HepG2 (cell line): ENCODE data around the gene NFE2L1. TPM values are rescaled to one million over a fixed set of nuclear protein-coding genes. Genes with fewer than 3 reads are reported as not detected.

Experiments used
- FOXP4 ChIP-seq: sonication (generic); formaldehyde crosslinking; IDR thresholded peaks from 2 replicates; pipeline ENCODE4 v1.4.0; 2020; ENCODE audit warnings: missing genetic modification reagents
- HINFP ChIP-seq: sonication (generic); formaldehyde crosslinking; IDR thresholded peaks from 2 replicates; pipeline ENCODE4 v1.4.0; 2020; ENCODE audit warnings: low read depth, mild to moderate bottlenecking, missing genetic modification reagents
- MATR3 ChIP-seq: sonication (generic); formaldehyde crosslinking; IDR thresholded peaks from 2 replicates; pipeline ENCODE4 v1.4.0; 2020; ENCODE audit warnings: missing genetic modification reagents
- MTA1 ChIP-seq: sonication (generic); formaldehyde crosslinking; IDR thresholded peaks from 2 replicates; pipeline ENCODE4 v1.4.0; 2020; ENCODE audit warnings: missing genetic modification reagents, mild to moderate bottlenecking, borderline replicate concordance
- NCOA2 ChIP-seq: sonication (generic); formaldehyde crosslinking; IDR thresholded peaks from 2 replicates; pipeline ENCODE4 v1.8.0; 2022; ENCODE audit warnings: inconsistent platforms
- NFRKB ChIP-seq: fragments of 450-650 bp; IDR thresholded peaks from 2 replicates; pipeline ENCODE4 v1.6.1; 2017
- RARA ChIP-seq: IDR thresholded peaks from 2 replicates; pipeline ENCODE4 v1.6.1; 2016; ENCODE audit warnings: missing genetic modification reagents, missing compliant biosample characterization
- RFX5 ChIP-seq: IDR thresholded peaks from 2 replicates; pipeline ENCODE4 v1.6.1; 2011; ENCODE audit warnings: low read depth, low read length, improper control_type of control experiment
- TOE1 ChIP-seq: sonication (generic); formaldehyde crosslinking; IDR thresholded peaks from 2 replicates; pipeline ENCODE4 v1.4.0; 2020; ENCODE audit warnings: mild to moderate bottlenecking, missing genetic modification reagents
- ZFY ChIP-seq: sonication (generic); formaldehyde crosslinking; IDR thresholded peaks from 2 replicates; pipeline ENCODE4 v1.4.0; 2020; ENCODE audit warnings: missing genetic modification reagents
- ZNF510 ChIP-seq: sonication (generic); formaldehyde crosslinking; IDR thresholded peaks from 2 replicates; pipeline ENCODE4 v1.4.0; 2020; ENCODE audit warnings: low read depth, mild to moderate bottlenecking, missing genetic modification reagents
- ZNF558 ChIP-seq: sonication (generic); formaldehyde crosslinking; IDR thresholded peaks from 2 replicates; pipeline ENCODE4 v1.9.0; 2022; ENCODE audit warnings: mild to moderate bottlenecking, missing genetic modification reagents, borderline replicate concordance
- ZNF574 ChIP-seq: sonication (generic); formaldehyde crosslinking; IDR thresholded peaks from 2 replicates; pipeline ENCODE4 v1.4.0; 2020; ENCODE audit warnings: missing genetic modification reagents
- ZNF598 ChIP-seq: sonication (generic); formaldehyde crosslinking; IDR thresholded peaks from 2 replicates; pipeline ENCODE4 v1.5.1; 2020; ENCODE audit warnings: mild to moderate bottlenecking, missing genetic modification reagents, borderline replicate concordance
- ZNF674 ChIP-seq: sonication (generic); formaldehyde crosslinking; IDR thresholded peaks from 2 replicates; pipeline ENCODE4 v1.5.0; 2020; ENCODE audit warnings: low read depth, mild to moderate bottlenecking, missing genetic modification reagents
- polyA plus RNA-seq, 8 experiments: library from polyadenylated mRNA; depleted of rRNA in 3 of 8; stranded (reverse) in 7 of 8; unstranded in 1 of 8; fragments of >200 nt; fragmentation: Illumina TruSeq in 4 of 8; extraction: Trizol in 4 of 8; gene quantifications; 2 replicates each; pipeline versions ENCODE4 v1.2.1 to v1.2.3, GENCODE V29; 2011 to 2016; ENCODE audit warnings: low read depth in 4 of 8, missing spikeins in 1 of 8, mixed read lengths in 1 of 8; ENCODE audit not compliant: insufficient read depth in 1 of 8
- total RNA-seq, 5 experiments: library from RNA; depleted of rRNA; stranded (reverse); fragments of >200 nt; fragmentation: Illumina TruSeq; extraction: Trizol; gene quantifications; 2 replicates each; pipeline ENCODE4 v1.2.3, GENCODE V29; 2016; ENCODE audit warnings: low read depth in 1 of 5
- TF ChIP-seq, protein P1 (sequence below), 2 experiments: sonication (generic) in 1 of 2; formaldehyde crosslinking in 1 of 2; IDR thresholded peaks; 2 replicates each; pipeline versions ENCODE4 v1.4.0 to v1.6.1; 2018 to 2020; ENCODE audit warnings: missing genetic modification reagents in 2 of 2, borderline replicate concordance in 1 of 2, low read depth in 1 of 2, mild to moderate bottlenecking in 1 of 2, missing biosample characterization in 1 of 2
- TF ChIP-seq, protein P2 (sequence below): IDR thresholded peaks from 2 replicates; pipeline ENCODE4 v1.6.1; 2018; ENCODE audit warnings: missing genetic modification reagents, mild to moderate bottlenecking, missing compliant biosample characterization
- TF ChIP-seq, protein P3 (sequence below): sonication (generic); formaldehyde crosslinking; IDR thresholded peaks from 2 replicates; pipeline ENCODE4 v1.4.0; 2020; ENCODE audit warnings: mild to moderate bottlenecking, missing genetic modification reagents

Gene NFE2L1
- total and polyA plus RNA-seq, 2 of the 13 experiments (the other 11 are each of a cell fraction or from before 2014, with no cell fraction given), result 67.0 to 234 TPM

GRCh38 chr17:48107137-48108055, 59.2 kb downstream of the NFE2L1 start, which contains the start of gene SNX11 (continued):
- TF ChIP-seq FOXP4 (CRISPR knock-in tag) (no peak), MTA1 (peak; percentile 76; the same call in 1 of the 2 replicates), TOE1 (CRISPR knock-in tag) (no peak), ZNF558 (peak; percentile 86; the same call in 1 of the 2 replicates), RARA (peak; percentile 20; the same call in 1 of the 2 replicates), ZNF674 (CRISPR knock-in tag) (0 out of 2 replicates have a peak, but pooled peaks have one; percentile 64), RFX5 (peak; percentile 77; the same call in 1 of the 2 replicates), ZNF598 (CRISPR knock-in tag) (peak; percentile 84; the same call in 1 of the 2 replicates), HINFP (CRISPR knock-in tag) (no peak; the same call in 1 of the 2 replicates), MATR3 (no peak), ZNF574 (CRISPR knock-in tag) (peak; percentile 89), ZFY (CRISPR knock-in tag) (peak; percentile 73), NCOA2 (CRISPR knock-in tag) (no peak; the same call in 1 of the 2 replicates), NFRKB (no peak), ZNF510 (peak; percentile 19; the same call in 1 of the 2 replicates)
- TF ChIP-seq, protein P1, sequence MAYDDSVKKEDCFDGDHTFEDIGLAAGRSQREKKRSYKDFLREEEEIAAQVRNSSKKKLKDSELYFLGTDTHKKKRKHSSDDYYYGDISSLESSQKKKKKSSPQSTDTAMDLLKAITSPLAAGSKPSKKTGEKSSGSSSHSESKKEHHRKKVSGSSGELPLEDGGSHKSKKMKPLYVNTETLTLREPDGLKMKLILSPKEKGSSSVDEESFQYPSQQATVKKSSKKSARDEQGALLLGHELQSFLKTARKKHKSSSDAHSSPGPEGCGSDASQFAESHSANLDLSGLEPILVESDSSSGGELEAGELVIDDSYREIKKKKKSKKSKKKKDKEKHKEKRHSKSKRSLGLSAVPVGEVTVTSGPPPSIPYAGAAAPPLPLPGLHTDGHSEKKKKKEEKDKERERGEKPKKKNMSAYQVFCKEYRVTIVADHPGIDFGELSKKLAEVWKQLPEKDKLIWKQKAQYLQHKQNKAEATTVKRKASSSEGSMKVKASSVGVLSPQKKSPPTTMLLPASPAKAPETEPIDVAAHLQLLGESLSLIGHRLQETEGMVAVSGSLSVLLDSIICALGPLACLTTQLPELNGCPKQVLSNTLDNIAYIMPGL (CRISPR knock-in tag; IDR thresholded peaks at IDR 0.05; ENCODE audit: borderline replicate concordance in 1 of 2, low read depth in 1 of 2), result peak; percentile 78 to 83; a peak in 2 of 4 replicates
- TF ChIP-seq, protein P2, sequence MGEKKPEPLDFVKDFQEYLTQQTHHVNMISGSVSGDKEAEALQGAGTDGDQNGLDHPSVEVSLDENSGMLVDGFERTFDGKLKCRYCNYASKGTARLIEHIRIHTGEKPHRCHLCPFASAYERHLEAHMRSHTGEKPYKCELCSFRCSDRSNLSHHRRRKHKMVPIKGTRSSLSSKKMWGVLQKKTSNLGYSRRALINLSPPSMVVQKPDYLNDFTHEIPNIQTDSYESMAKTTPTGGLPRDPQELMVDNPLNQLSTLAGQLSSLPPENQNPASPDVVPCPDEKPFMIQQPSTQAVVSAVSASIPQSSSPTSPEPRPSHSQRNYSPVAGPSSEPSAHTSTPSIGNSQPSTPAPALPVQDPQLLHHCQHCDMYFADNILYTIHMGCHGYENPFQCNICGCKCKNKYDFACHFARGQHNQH (CRISPR knock-in tag), result peak; percentile 58; the same call in 1 of the 2 replicates
- TF ChIP-seq, protein P3, sequence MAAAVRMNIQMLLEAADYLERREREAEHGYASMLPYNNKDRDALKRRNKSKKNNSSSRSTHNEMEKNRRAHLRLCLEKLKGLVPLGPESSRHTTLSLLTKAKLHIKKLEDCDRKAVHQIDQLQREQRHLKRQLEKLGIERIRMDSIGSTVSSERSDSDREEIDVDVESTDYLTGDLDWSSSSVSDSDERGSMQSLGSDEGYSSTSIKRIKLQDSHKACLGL, result peak; percentile 92
